Ishikawa (cell line): Measurements from ENCODE around the gene KRT26.

ENCODE experiments used
- CEBPB ChIP-seq: IDR thresholded peaks from 2 replicates; pipeline ENCODE4 v1.6.1; 2012
- CREB1 ChIP-seq: IDR thresholded peaks from 2 replicates; pipeline ENCODE4 v1.6.1; 2012; ENCODE audit warnings: low read depth
- FOXM1 ChIP-seq: IDR thresholded peaks from 2 replicates; pipeline ENCODE4 v1.6.1; 2012; ENCODE audit warnings: low read depth, borderline replicate concordance
- NFIC ChIP-seq: IDR thresholded peaks from 2 replicates; pipeline ENCODE4 v1.6.1; 2012
- RAD21 ChIP-seq: IDR thresholded peaks from 2 replicates; pipeline ENCODE4 v1.6.1; 2012; ENCODE audit warnings: low read depth
- TAF1 ChIP-seq: IDR thresholded peaks from 2 replicates; pipeline ENCODE4 v1.6.1; 2012; ENCODE audit warnings: low read depth, mild to moderate bottlenecking
- YY1 ChIP-seq: IDR thresholded peaks from 2 replicates; pipeline ENCODE4 v1.6.1; 2012; ENCODE audit warnings: low read depth
- TF ChIP-seq, protein P1 (sequence below): IDR thresholded peaks from 2 replicates; pipeline ENCODE4 v1.6.1; 2012
- TF ChIP-seq, protein P2 (sequence below): IDR thresholded peaks from 2 replicates; pipeline ENCODE4 v1.6.1; 2012; ENCODE audit warnings: low read depth, mild to moderate bottlenecking
- TF ChIP-seq, protein P3 (sequence below): IDR thresholded peaks from 2 replicates; pipeline ENCODE4 v1.6.1; 2012

DNA sequence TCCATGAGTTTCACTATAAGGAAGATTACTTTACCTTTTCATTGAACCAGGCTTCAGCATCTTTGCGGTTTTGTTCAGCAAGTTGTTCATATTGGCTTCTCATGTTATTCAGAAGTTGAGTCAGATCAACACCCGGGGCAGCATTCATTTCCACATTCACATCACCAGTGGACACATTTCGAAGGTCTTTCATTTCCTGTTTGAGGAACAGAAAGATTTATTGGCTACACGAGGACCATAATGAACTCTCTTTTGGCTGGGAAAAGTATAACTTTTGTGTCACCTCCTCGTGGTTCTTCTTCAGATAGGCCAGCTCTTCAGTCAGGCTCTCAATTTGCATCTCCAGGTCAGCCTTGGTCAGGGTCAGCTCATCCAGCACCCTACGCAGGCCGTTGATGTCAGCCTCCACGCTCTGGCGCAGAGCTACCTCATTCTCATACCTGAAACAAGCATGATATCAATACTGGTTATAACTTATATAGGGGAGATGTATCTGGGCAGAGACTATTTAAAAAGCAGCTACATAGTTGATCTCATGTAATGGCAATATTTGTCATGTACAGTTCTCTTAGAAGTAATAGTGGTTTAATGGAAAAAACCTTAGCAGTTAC lies 48.3 kb upstream of the KRT26 start:
- no peak for TF ChIP-seq RAD21
- TF ChIP-seq NFIC, result no peak
- no peak for TF ChIP-seq FOXM1
- TF ChIP-seq YY1, result no peak
- TF ChIP-seq, protein P1, sequence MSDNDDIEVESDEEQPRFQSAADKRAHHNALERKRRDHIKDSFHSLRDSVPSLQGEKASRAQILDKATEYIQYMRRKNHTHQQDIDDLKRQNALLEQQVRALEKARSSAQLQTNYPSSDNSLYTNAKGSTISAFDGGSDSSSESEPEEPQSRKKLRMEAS, result no peak
- no peak for TF ChIP-seq CEBPB
- TF ChIP-seq TAF1, result no peak
- TF ChIP-seq CREB1, result no peak
- TF ChIP-seq, protein P2, sequence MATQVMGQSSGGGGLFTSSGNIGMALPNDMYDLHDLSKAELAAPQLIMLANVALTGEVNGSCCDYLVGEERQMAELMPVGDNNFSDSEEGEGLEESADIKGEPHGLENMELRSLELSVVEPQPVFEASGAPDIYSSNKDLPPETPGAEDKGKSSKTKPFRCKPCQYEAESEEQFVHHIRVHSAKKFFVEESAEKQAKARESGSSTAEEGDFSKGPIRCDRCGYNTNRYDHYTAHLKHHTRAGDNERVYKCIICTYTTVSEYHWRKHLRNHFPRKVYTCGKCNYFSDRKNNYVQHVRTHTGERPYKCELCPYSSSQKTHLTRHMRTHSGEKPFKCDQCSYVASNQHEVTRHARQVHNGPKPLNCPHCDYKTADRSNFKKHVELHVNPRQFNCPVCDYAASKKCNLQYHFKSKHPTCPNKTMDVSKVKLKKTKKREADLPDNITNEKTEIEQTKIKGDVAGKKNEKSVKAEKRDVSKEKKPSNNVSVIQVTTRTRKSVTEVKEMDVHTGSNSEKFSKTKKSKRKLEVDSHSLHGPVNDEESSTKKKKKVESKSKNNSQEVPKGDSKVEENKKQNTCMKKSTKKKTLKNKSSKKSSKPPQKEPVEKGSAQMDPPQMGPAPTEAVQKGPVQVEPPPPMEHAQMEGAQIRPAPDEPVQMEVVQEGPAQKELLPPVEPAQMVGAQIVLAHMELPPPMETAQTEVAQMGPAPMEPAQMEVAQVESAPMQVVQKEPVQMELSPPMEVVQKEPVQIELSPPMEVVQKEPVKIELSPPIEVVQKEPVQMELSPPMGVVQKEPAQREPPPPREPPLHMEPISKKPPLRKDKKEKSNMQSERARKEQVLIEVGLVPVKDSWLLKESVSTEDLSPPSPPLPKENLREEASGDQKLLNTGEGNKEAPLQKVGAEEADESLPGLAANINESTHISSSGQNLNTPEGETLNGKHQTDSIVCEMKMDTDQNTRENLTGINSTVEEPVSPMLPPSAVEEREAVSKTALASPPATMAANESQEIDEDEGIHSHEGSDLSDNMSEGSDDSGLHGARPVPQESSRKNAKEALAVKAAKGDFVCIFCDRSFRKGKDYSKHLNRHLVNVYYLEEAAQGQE, result no peak
- TF ChIP-seq, protein P3, sequence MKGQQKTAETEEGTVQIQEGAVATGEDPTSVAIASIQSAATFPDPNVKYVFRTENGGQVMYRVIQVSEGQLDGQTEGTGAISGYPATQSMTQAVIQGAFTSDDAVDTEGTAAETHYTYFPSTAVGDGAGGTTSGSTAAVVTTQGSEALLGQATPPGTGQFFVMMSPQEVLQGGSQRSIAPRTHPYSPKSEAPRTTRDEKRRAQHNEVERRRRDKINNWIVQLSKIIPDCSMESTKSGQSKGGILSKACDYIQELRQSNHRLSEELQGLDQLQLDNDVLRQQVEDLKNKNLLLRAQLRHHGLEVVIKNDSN, result no peak
